Measurements from ENCODE around the gene NOVA1. TPM values are rescaled to one million over a fixed set of nuclear protein-coding genes. Genes with fewer than 3 reads are reported as not detected.

The NOVA1 gene
- total RNA-seq, 1 experiment from 2014 or later: not detected

GRCh38 chr14:26548406-26548805 lies 49.4 kb downstream of the NOVA1 start:
- H4K20me1 ChIP-seq (ENCODE audit: insufficient read depth): no peaks in the 10 kb centered on the region
- H3K36me3 ChIP-seq (ENCODE audit: control insufficient read depth in 1 of 2, insufficient read depth in 2 of 2, low read length in 2 of 2): no peaks in the 10 kb centered on the region
- ChIA-PET RAD21 (ENCODE audit: low non-redundant PET in 1 of 2, low total read pairs in 2 of 2, uncharacterized antibody in 2 of 2, unreplicated experiment in 2 of 2) (no interaction called here), CTCF (no interaction called here), POLR2A (no interaction called here)
- H3K4me1 ChIP-seq (ENCODE audit: control insufficient read depth in 1 of 2, insufficient read depth in 2 of 2, low read length in 2 of 2): no peaks in the 10 kb centered on the region
- H3K9me3 ChIP-seq (ENCODE audit: control insufficient read depth in 1 of 2, insufficient read depth in 1 of 2, low read depth in 1 of 2, low read length in 2 of 2): peaks cover 8 to 23% of the 10 kb centered on the region in 2 experiments; a peak in 3 of 4 replicates
- ATAC-seq (no peak), DNase-seq (ENCODE audit: low read depth, low spot score) (no peak)
- H2AFZ ChIP-seq (ENCODE audit: low read depth, low read length, poor library complexity, severe bottlenecking): no peak overlapping the region
- no peak overlapping the region for H3K4me2 ChIP-seq (ENCODE audit: low read length)
- no peak overlapping the region for H3K4me3 ChIP-seq (replicated peaks in 1 of 2; ENCODE audit: low read depth in 1 of 2, low read length in 2 of 2)
- H3K27me3 ChIP-seq (ENCODE audit: insufficient read depth, low read length): no peaks in the 10 kb centered on the region
- TF ChIP-seq TCF7L2 (IDR thresholded peaks at IDR 0.05; ENCODE audit: borderline replicate concordance, extremely low read depth, insufficient read depth, insufficient read length): no peak
- no peak overlapping the region for H3K9ac ChIP-seq (ENCODE audit: low read length)
- intact Hi-C loops (cut with micrococcal nuclease): no loop called here
- H3K27ac ChIP-seq (ENCODE audit: low read depth, low read length): no peak overlapping the region
- no peaks in the 10 kb centered on the region for H3K79me2 ChIP-seq (ENCODE audit: insufficient read depth, low read length)
- no TSS peak for BruUV-seq (replicated peaks)
- H3K9me2 ChIP-seq (ENCODE audit: insufficient read depth): no peaks in the 10 kb centered on the region

DNA sequence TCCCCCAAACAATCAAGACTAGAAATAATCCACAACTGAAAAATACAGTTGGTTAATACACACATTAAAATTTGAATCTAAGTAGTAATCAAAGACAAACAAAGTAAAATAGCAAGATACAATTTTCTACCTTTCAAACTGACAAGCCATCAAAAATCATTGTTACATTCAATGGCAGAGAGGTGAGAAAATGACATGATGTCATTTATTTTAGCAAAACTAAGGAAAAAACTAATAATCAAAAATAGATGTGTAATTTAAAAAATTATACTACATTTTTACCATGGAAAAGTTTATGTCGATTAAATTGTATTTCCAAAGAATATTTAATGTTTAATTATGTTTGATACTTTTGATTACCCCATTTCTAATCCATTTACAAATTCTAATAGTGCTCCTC lies 59.7 kb downstream of the NOVA1 start:
- no peak for ATAC-seq
- CTCF ChIA-PET: no interaction called here

More for the DNA sequence above, 59.7 kb downstream of the NOVA1 start:
- no peak for DNase-seq (ENCODE audit: low read depth, low spot score)
- ChIA-PET POLR2A (no interaction called here), RAD21 (ENCODE audit: low non-redundant PET in 1 of 2, low total read pairs in 2 of 2, uncharacterized antibody in 2 of 2, unreplicated experiment in 2 of 2) (no interaction called here)
- no peak overlapping the region for H3K9ac ChIP-seq (ENCODE audit: low read length)
- no peak overlapping the region for H3K27ac ChIP-seq (ENCODE audit: low read depth, low read length)
- TF ChIP-seq ELF1 (IDR thresholded peaks at IDR 0.05; ENCODE audit: borderline replicate concordance, low read depth): no peak
- TF ChIP-seq POLR2A (IDR thresholded peaks at IDR 0.05; ENCODE audit: borderline replicate concordance, extremely low read depth, insufficient read depth, insufficient read length): no peak
- TF ChIP-seq CBX3 (IDR thresholded peaks at IDR 0.05; ENCODE audit: low read depth): no peak
- TF ChIP-seq CTCF (IDR thresholded peaks at IDR 0.05 in 2 of 3, conservative IDR thresholded peaks at IDR 0.05 in 1 of 3; ENCODE audit: borderline replicate concordance in 1 of 3, insufficient read depth in 1 of 3, low read depth in 2 of 3, low read length in 2 of 3): no peak
- no peak for TF ChIP-seq JUND (IDR thresholded peaks at IDR 0.05)
- no peak for TF ChIP-seq FOSL1 (IDR thresholded peaks at IDR 0.05; ENCODE audit: low read depth)
- TF ChIP-seq REST (IDR thresholded peaks at IDR 0.05; ENCODE audit: low read depth): no peak
- no peak for TF ChIP-seq EZH2phosphoT487 (IDR thresholded peaks at IDR 0.05; ENCODE audit: borderline replicate concordance)
- TF ChIP-seq RAD21 (IDR thresholded peaks at IDR 0.05; ENCODE audit: low read depth): no peak
- TF ChIP-seq, protein P1, sequence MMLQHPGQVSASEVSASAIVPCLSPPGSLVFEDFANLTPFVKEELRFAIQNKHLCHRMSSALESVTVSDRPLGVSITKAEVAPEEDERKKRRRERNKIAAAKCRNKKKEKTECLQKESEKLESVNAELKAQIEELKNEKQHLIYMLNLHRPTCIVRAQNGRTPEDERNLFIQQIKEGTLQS (IDR thresholded peaks at IDR 0.05): no peak
- TF ChIP-seq ZFX (IDR thresholded peaks at IDR 0.05): no peak
- TF ChIP-seq CEBPB (IDR thresholded peaks at IDR 0.05; ENCODE audit: low read depth): no peak
- TF ChIP-seq SP1 (IDR thresholded peaks at IDR 0.05; ENCODE audit: low read depth): no peak
- TF ChIP-seq SRF (IDR thresholded peaks at IDR 0.05; ENCODE audit: low read depth): no peak
- no peak for TF ChIP-seq TCF7L2 (IDR thresholded peaks at IDR 0.05; ENCODE audit: borderline replicate concordance, extremely low read depth, insufficient read depth, insufficient read length)
- H3K4me1 ChIP-seq (ENCODE audit: control insufficient read depth in 1 of 2, insufficient read depth in 2 of 2, low read length in 2 of 2): no peaks in the 10 kb centered on the region
- BruUV-seq (replicated peaks): no TSS peak
- no peak overlapping the region for H3K4me2 ChIP-seq (ENCODE audit: low read length)
- H3K36me3 ChIP-seq (ENCODE audit: control insufficient read depth in 1 of 2, insufficient read depth in 2 of 2, low read length in 2 of 2): no peaks in the 10 kb centered on the region
- no peaks in the 10 kb centered on the region for H3K27me3 ChIP-seq (ENCODE audit: insufficient read depth, low read length)
- no peak overlapping the region for H3K4me3 ChIP-seq (replicated peaks in 1 of 2; ENCODE audit: low read depth in 1 of 2, low read length in 2 of 2)
- H3K9me3 ChIP-seq (ENCODE audit: control insufficient read depth in 1 of 2, insufficient read depth in 1 of 2, low read depth in 1 of 2, low read length in 2 of 2): peaks cover 0 to 30% of the 10 kb centered on the region in 2 experiments; a peak in 2 of 4 replicates
- no peaks in the 10 kb centered on the region for H3K9me2 ChIP-seq (ENCODE audit: insufficient read depth)
- H3K79me2 ChIP-seq (ENCODE audit: insufficient read depth, low read length): no peaks in the 10 kb centered on the region
- no peaks in the 10 kb centered on the region for H4K20me1 ChIP-seq (ENCODE audit: insufficient read depth)
- no peak overlapping the region for H2AFZ ChIP-seq (ENCODE audit: low read depth, low read length, poor library complexity, severe bottlenecking)
- intact Hi-C loops (cut with micrococcal nuclease): no loop called here

All from HCT116 (cell line).